KMS-11 (cell line): Measurements from ENCODE around the gene NRCAM.

Source experiments
- H2AFZ ChIP-seq: fragments of 200-600 bp; sonication (generic); 2 replicates; pipeline ENCODE4 v1.6.1; 2016; ENCODE audit warnings: antibody characterized with exemption, mixed run types, low read depth
- H3K27ac ChIP-seq: fragments of 200-600 bp; sonication (generic); 2 replicates; pipeline ENCODE4 v1.6.1; 2016; ENCODE audit warnings: mild to moderate bottlenecking, mixed run types
- H3K27me3 ChIP-seq: fragments of 200-600 bp; sonication (generic); 2 replicates; pipeline ENCODE4 v1.6.1; 2017; ENCODE audit warnings: mild to moderate bottlenecking, low read depth, mixed run types, moderate library complexity; ENCODE audit not compliant: insufficient read depth
- H3K36me3 ChIP-seq: fragments of 200-600 bp; sonication (generic); 2 replicates; pipeline ENCODE4 v1.6.1; 2017; ENCODE audit warnings: mild to moderate bottlenecking, mixed run types; ENCODE audit not compliant: insufficient read depth
- H3K4me1 ChIP-seq: fragments of 200-600 bp; sonication (generic); 2 replicates; pipeline ENCODE4 v1.6.1; 2016; ENCODE audit warnings: mild to moderate bottlenecking, low read depth, mixed run types; ENCODE audit not compliant: poor library complexity, severe bottlenecking
- H3K4me2 ChIP-seq: fragments of 200-600 bp; sonication (generic); 2 replicates; pipeline ENCODE4 v1.7.0; 2016; ENCODE audit warnings: mild to moderate bottlenecking, mixed run types
- H3K4me3 ChIP-seq: fragments of 200-600 bp; sonication (generic); IDR thresholded peaks from 2 replicates; pipeline ENCODE4 v1.6.1; 2017; ENCODE audit warnings: low read depth, low read length, mixed read lengths; ENCODE audit not compliant: insufficient read depth
- H3K79me2 ChIP-seq: fragments of 200-600 bp; sonication (generic); 2 replicates; pipeline ENCODE4 v1.6.1; 2016; ENCODE audit warnings: low read depth, mixed run types; ENCODE audit not compliant: insufficient read depth
- H3K9ac ChIP-seq: fragments of 200-600 bp; sonication (generic); 2 replicates; pipeline ENCODE4 v1.6.1; 2016; ENCODE audit warnings: mild to moderate bottlenecking, mixed run types
- H4K20me1 ChIP-seq: fragments of 200-600 bp; sonication (generic); 2 replicates; pipeline ENCODE4 v1.6.1; 2016; ENCODE audit warnings: mild to moderate bottlenecking, mixed run types; ENCODE audit not compliant: insufficient read depth
- CTCF ChIP-seq: fragments of 200-600 bp; sonication (generic); conservative IDR thresholded peaks from 2 replicates; pipeline ENCODE4 v1.6.1; 2017; ENCODE audit warnings: low read depth, mild to moderate bottlenecking, antibody characterized with exemption, low read length, moderate library complexity, mixed read lengths

NRCAM gene

GRCh38 chr7:108425714-108426275, 30.4 kb downstream of the NRCAM start:
- Histone ChIP-seq H4K20me1 (no peaks in the 10 kb centered on the region), H3K4me2 (no peak overlapping the region), H3K27ac (no peak overlapping the region), H3K36me3 (no peaks in the 10 kb centered on the region), H3K27me3 (no peaks in the 10 kb centered on the region), H3K9ac (no peak overlapping the region), H3K79me2 (0 out of 2 replicates have a peak, but pooled peaks cover 2% of the 10 kb centered on the region), H3K4me3 (no peak overlapping the region), H3K4me1 (peaks cover 20% of the 10 kb centered on the region), H2AFZ (no peak overlapping the region)
- TF ChIP-seq CTCF: no peak

- Histone ChIP-seq H3K4me2 (no peak overlapping the region), H4K20me1 (no peaks in the 10 kb centered on the region), H3K27ac (no peak overlapping the region), H3K36me3 (no peaks in the 10 kb centered on the region), H3K27me3 (no peaks in the 10 kb centered on the region), H3K9ac (no peak overlapping the region), H3K4me3 (no peak overlapping the region), H3K79me2 (no peaks in the 10 kb centered on the region), H2AFZ (no peak overlapping the region), H3K4me1 (peaks cover 21% of the 10 kb centered on the region)
- TF ChIP-seq CTCF: no peak
These were observed 32.2 kb downstream of the NRCAM start for GRCh38 chr7:108424013-108424412.

- Histone ChIP-seq H3K27me3 (no peaks in the 10 kb centered on the region), H3K9ac (no peak overlapping the region), H3K36me3 (no peaks in the 10 kb centered on the region), H3K4me3 (no peak overlapping the region), H4K20me1 (no peaks in the 10 kb centered on the region), H3K4me2 (no peak overlapping the region), H2AFZ (no peak overlapping the region), H3K79me2 (peaks cover 1% of the 10 kb centered on the region; the same call in 1 of the 2 replicates), H3K4me1 (peaks cover 27% of the 10 kb centered on the region), H3K27ac (no peak overlapping the region)
- no peak for TF ChIP-seq CTCF
These were observed 32.9 kb downstream of the NRCAM start for GRCh38 chr7:108423089-108423989.

GRCh38 chr7:108421720-108422331, 34.4 kb downstream of the NRCAM start:
- Histone ChIP-seq H3K79me2 (peaks cover 17% of the 10 kb centered on the region; the same call in 1 of the 2 replicates), H3K4me2 (no peak overlapping the region), H3K36me3 (no peaks in the 10 kb centered on the region), H3K4me3 (no peak overlapping the region), H2AFZ (no peak overlapping the region), H3K9ac (no peak overlapping the region), H3K27me3 (no peaks in the 10 kb centered on the region), H4K20me1 (no peaks in the 10 kb centered on the region), H3K4me1 (peaks cover 43% of the 10 kb centered on the region), H3K27ac (no peak overlapping the region)
- TF ChIP-seq CTCF: no peak
